ENCODE data around the gene SETDB1.

SETDB1 gene

GRCh38 chr1:150997126-150997872 lies 71.1 kb downstream of the SETDB1 start:
- Histone ChIP-seq H3K9me3 (ENCODE audit: control insufficient read depth, low read length) (no peaks in the 10 kb centered on the region), H3K27me3 (replicated peaks; ENCODE audit: control insufficient read depth, insufficient read depth, low read length) (no peaks in the 10 kb centered on the region), H3K4me3 (ENCODE audit: low read length) (no peak overlapping the region), H3K9ac (ENCODE audit: low read length) (no peak overlapping the region), H3K4me1 (ENCODE audit: control insufficient read depth, insufficient read depth, low read length) (peaks cover 13% of the 10 kb centered on the region), H3K36me3 (ENCODE audit: control insufficient read depth, insufficient read depth, low read length, severe bottlenecking) (peaks cover 40% of the 10 kb centered on the region)
- no peak for DNase-seq (ENCODE audit: low read depth)

- Histone ChIP-seq H3K27me3 (replicated peaks; ENCODE audit: control insufficient read depth, insufficient read depth, low read length) (no peaks in the 10 kb centered on the region), H3K36me3 (ENCODE audit: control insufficient read depth, insufficient read depth, low read length, severe bottlenecking) (peaks cover 43% of the 10 kb centered on the region), H3K9me3 (ENCODE audit: control insufficient read depth, low read length) (no peaks in the 10 kb centered on the region), H3K9ac (ENCODE audit: low read length) (no peak overlapping the region), H3K4me3 (ENCODE audit: low read length) (no peak overlapping the region), H3K4me1 (ENCODE audit: control insufficient read depth, insufficient read depth, low read length) (peaks cover 13% of the 10 kb centered on the region)
- no peak for DNase-seq (ENCODE audit: low read depth)
These were observed 71.8 kb downstream of the SETDB1 start for GRCh38 chr1:150997949-150998348.

- Histone ChIP-seq H3K4me1 (ENCODE audit: control insufficient read depth, insufficient read depth, low read length) (peaks cover 13% of the 10 kb centered on the region), H3K9ac (ENCODE audit: low read length) (no peak overlapping the region), H3K4me3 (ENCODE audit: low read length) (no peak overlapping the region), H3K9me3 (ENCODE audit: control insufficient read depth, low read length) (no peaks in the 10 kb centered on the region), H3K36me3 (ENCODE audit: control insufficient read depth, insufficient read depth, low read length, severe bottlenecking) (peaks cover 43% of the 10 kb centered on the region), H3K27me3 (replicated peaks; ENCODE audit: control insufficient read depth, insufficient read depth, low read length) (no peaks in the 10 kb centered on the region)
- peak; percentile 40 for DNase-seq (ENCODE audit: low read depth)
These were observed 73.0 kb downstream of the SETDB1 start for GRCh38 chr1:150999051-150999674.

DNA sequence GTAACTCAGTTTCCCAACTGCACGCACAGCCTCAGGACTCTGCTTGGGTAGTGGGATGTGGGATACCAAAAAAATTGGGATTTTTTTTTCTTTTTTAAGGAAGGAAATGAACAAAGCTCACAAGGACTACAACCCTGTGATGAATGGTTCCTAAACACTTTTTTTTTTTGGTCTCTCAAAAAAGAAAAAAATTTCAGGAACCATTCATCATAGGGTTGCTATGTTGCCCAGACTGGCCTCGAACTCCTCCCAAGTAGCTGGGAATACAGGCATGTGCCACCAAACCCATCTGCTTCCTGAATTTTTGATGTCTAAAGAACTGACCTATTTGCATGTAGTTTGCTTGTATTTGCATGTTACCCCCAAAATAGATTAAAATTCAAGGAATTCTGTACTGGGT lies 73.8 kb downstream of the SETDB1 start:
- no peak overlapping the region for H3K4me3 ChIP-seq (ENCODE audit: low read length)
- H3K27me3 ChIP-seq (replicated peaks; ENCODE audit: control insufficient read depth, insufficient read depth, low read length) = no peaks in the 10 kb centered on the region
- no peak overlapping the region for H3K9ac ChIP-seq (ENCODE audit: low read length)
- no peak for DNase-seq (ENCODE audit: low read depth)
- no peaks in the 10 kb centered on the region for H3K9me3 ChIP-seq (ENCODE audit: control insufficient read depth, low read length)
- H3K36me3 ChIP-seq (ENCODE audit: control insufficient read depth, insufficient read depth, low read length, severe bottlenecking) = peaks cover 43% of the 10 kb centered on the region
- peaks cover 13% of the 10 kb centered on the region for H3K4me1 ChIP-seq (ENCODE audit: control insufficient read depth, insufficient read depth, low read length)

- DNase-seq (ENCODE audit: low read depth) = no peak
- Histone ChIP-seq H3K36me3 (ENCODE audit: control insufficient read depth, insufficient read depth, low read length, severe bottlenecking) (peaks cover 43% of the 10 kb centered on the region), H3K9ac (ENCODE audit: low read length) (no peak overlapping the region), H3K9me3 (ENCODE audit: control insufficient read depth, low read length) (no peaks in the 10 kb centered on the region), H3K27me3 (replicated peaks; ENCODE audit: control insufficient read depth, insufficient read depth, low read length) (no peaks in the 10 kb centered on the region), H3K4me1 (ENCODE audit: control insufficient read depth, insufficient read depth, low read length) (peaks cover 10% of the 10 kb centered on the region), H3K4me3 (ENCODE audit: low read length) (no peak overlapping the region)
These were observed 74.2 kb downstream of the SETDB1 start for GRCh38 chr1:151000408-151000807.

DNA sequence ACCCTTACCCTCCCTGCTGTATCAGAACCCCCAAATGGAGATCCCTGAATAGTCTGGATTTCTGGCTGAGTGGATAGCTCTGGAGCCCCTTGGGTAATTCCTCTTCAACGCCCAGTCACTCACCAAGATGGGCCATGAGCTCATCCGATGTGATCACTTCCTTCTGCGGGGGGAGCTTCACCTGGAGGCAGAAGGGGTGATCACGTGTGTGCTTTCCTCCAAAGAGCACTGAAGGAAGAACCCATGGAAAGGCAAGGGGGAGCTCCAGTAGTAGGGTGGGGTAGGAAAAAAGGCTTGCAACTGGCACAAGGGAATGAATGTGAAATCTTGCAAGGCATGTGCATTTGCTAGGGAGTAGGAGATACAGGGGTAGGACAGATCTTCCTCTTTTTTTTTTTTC lies 75.4 kb downstream of the SETDB1 start:
- Histone ChIP-seq H3K27me3 (replicated peaks; ENCODE audit: control insufficient read depth, insufficient read depth, low read length) (no peaks in the 10 kb centered on the region), H3K36me3 (ENCODE audit: control insufficient read depth, insufficient read depth, low read length, severe bottlenecking) (peaks cover 43% of the 10 kb centered on the region), H3K9me3 (ENCODE audit: control insufficient read depth, low read length) (no peaks in the 10 kb centered on the region), H3K9ac (ENCODE audit: low read length) (no peak overlapping the region), H3K4me1 (ENCODE audit: control insufficient read depth, insufficient read depth, low read length) (peaks cover 11% of the 10 kb centered on the region), H3K4me3 (ENCODE audit: low read length) (no peak overlapping the region)
- DNase-seq (ENCODE audit: low read depth) = no peak

DNA sequence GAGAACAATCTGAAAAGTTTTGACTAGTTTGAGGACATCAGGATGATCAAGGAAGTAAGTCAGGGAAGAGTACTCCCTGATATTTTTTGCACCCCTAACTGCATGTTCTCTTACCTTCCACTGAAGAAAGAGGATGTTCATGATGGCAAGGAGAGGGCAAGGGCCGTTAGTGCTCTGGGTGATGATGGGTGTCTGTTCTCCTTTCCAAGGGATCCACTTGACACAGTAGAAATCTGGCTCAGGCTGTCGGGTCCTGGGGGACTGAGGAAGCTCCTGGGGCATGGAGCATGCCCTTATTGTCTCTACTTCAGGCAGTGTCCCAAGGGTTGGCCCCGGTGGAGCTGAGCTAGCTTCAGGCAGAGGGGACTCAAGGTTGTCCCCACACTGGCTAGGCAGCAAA lies 75.9 kb downstream of the SETDB1 start:
- Histone ChIP-seq H3K4me3 (ENCODE audit: low read length) (no peak overlapping the region), H3K9ac (ENCODE audit: low read length) (no peak overlapping the region)
- no peak for DNase-seq (ENCODE audit: low read depth)

DNA sequence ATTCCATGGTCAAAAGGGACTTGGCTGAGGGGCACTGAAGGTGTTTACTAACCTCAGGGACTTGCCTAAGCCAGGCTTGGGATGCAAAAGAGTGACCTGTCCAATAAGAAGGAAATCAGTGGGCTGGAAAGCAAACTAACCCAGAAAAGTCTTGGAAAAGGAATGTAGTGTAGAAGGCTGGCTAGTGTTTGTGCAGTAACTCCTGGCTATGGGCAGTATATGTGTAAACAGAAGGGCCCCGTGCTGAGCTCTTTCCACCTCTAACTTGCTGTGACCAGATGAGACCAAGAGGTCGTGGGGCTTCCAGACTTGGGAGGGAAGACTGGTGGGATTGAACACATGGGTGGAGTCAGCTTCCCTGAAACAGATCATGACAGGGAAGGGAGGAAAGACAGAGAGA lies 76.4 kb downstream of the SETDB1 start:
- no peak for DNase-seq (ENCODE audit: low read depth)
- H3K4me1 ChIP-seq (ENCODE audit: control insufficient read depth, insufficient read depth, low read length) = peaks cover 19% of the 10 kb centered on the region
- H3K36me3 ChIP-seq (ENCODE audit: control insufficient read depth, insufficient read depth, low read length, severe bottlenecking) = peaks cover 33% of the 10 kb centered on the region
- no peaks in the 10 kb centered on the region for H3K27me3 ChIP-seq (replicated peaks; ENCODE audit: control insufficient read depth, insufficient read depth, low read length)
- H3K4me3 ChIP-seq (ENCODE audit: low read length) = no peak overlapping the region
- H3K9ac ChIP-seq (ENCODE audit: low read length) = no peak overlapping the region
- no peaks in the 10 kb centered on the region for H3K9me3 ChIP-seq (ENCODE audit: control insufficient read depth, low read length)

More for the DNA sequence above, 75.9 kb downstream of the SETDB1 start:
- Histone ChIP-seq H3K4me1 (ENCODE audit: control insufficient read depth, insufficient read depth, low read length) (peaks cover 14% of the 10 kb centered on the region), H3K27me3 (replicated peaks; ENCODE audit: control insufficient read depth, insufficient read depth, low read length) (no peaks in the 10 kb centered on the region), H3K36me3 (ENCODE audit: control insufficient read depth, insufficient read depth, low read length, severe bottlenecking) (peaks cover 38% of the 10 kb centered on the region), H3K9me3 (ENCODE audit: control insufficient read depth, low read length) (no peaks in the 10 kb centered on the region)

- Histone ChIP-seq H3K9me3 (ENCODE audit: control insufficient read depth, low read length) (no peaks in the 10 kb centered on the region), H3K36me3 (ENCODE audit: control insufficient read depth, insufficient read depth, low read length, severe bottlenecking) (peaks cover 27% of the 10 kb centered on the region), H3K4me1 (ENCODE audit: control insufficient read depth, insufficient read depth, low read length) (peaks cover 24% of the 10 kb centered on the region), H3K9ac (ENCODE audit: low read length) (no peak overlapping the region), H3K27me3 (replicated peaks; ENCODE audit: control insufficient read depth, insufficient read depth, low read length) (no peaks in the 10 kb centered on the region), H3K4me3 (ENCODE audit: low read length) (no peak overlapping the region)
- DNase-seq (ENCODE audit: low read depth) = no peak
These were observed 77.0 kb downstream of the SETDB1 start for GRCh38 chr1:151003180-151003579.

DNA sequence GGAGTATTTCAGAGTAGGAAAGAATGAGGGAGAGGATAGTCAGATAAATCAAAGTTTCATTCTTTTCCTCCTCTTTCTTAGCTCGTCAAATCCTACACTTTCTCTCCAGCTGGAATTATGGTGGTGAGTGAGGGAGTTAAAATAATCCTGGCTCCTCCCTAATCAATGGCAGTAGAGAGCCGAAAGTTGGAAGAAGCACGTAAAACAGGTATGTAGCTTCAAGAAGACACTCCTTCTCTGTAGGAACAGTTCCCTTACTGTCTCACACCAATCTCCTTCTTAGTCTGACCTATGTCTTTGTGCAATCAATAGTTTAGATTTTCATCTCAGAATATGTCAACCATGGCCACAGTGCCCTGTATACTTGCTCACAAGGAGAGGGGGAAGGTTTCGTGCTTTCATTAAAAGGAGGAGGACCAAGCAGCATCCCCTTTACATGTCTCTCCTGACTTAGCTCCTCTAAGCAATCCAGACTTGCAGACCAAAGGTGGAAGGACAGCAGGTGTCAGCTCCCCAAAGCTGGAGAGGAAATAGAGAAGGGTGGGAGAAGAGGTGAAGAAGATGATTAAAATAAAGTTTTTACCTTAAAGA lies 79.7 kb downstream of the SETDB1 start:
- H3K9me3 ChIP-seq (ENCODE audit: control insufficient read depth, low read length) = no peaks in the 10 kb centered on the region
- H3K9ac ChIP-seq (ENCODE audit: low read length) = peak overlapping the region; percentile 91
- peaks cover 11% of the 10 kb centered on the region for H3K36me3 ChIP-seq (ENCODE audit: control insufficient read depth, insufficient read depth, low read length, severe bottlenecking)
- H3K4me3 ChIP-seq (ENCODE audit: low read length) = peak overlapping the region; percentile 91
- DNase-seq (ENCODE audit: low read depth) = peak; percentile 31
- peaks cover 38% of the 10 kb centered on the region for H3K4me1 ChIP-seq (ENCODE audit: control insufficient read depth, insufficient read depth, low read length)
- H3K27me3 ChIP-seq (replicated peaks; ENCODE audit: control insufficient read depth, insufficient read depth, low read length) = no peaks in the 10 kb centered on the region

- peak within 1 kb of the TSS; percentile 96 for H3K9ac ChIP-seq (ENCODE audit: low read length)
- peaks cover 44% of the 10 kb centered on the region for H3K4me1 ChIP-seq (ENCODE audit: control insufficient read depth, insufficient read depth, low read length)
- H3K4me3 ChIP-seq (ENCODE audit: low read length) = peak within 1 kb of the TSS; percentile 99
- DNase-seq (ENCODE audit: low read depth) = peak; percentile 92
- H3K27me3 ChIP-seq (replicated peaks; ENCODE audit: control insufficient read depth, insufficient read depth, low read length) = no peaks in the 10 kb centered on the region
- peaks cover 11% of the 10 kb centered on the region for H3K36me3 ChIP-seq (ENCODE audit: control insufficient read depth, insufficient read depth, low read length, severe bottlenecking)
- no peaks in the 10 kb centered on the region for H3K9me3 ChIP-seq (ENCODE audit: control insufficient read depth, low read length)
These were observed 80.3 kb downstream of the SETDB1 start, which contains the start of gene MINDY1 for GRCh38 chr1:151006327-151007052. TSS of gene MINDY1 (minus strand) at chr1:151006902. CDS start at chr1:151002617, 4,285 bp downstream.
